ENCODE data around the gene ZBTB7C. TPM values are rescaled to one million over a fixed set of nuclear protein-coding genes. Genes with fewer than 3 reads are reported as not detected.

ZBTB7C gene
- total and polyA plus RNA-seq, 2 of the 4 experiments (the other 2 are of a cell fraction) = not detected

- H3K56ac ChIP-seq (ENCODE audit: extremely low read depth, insufficient read depth, low read length) = no peak overlapping the region
- ATAC-seq (ENCODE audit: low read depth) (no peak), DNase-seq (no peak)
- no peaks in the 10 kb centered on the region for H3K79me1 ChIP-seq (ENCODE audit: low read depth in 1 of 2, low read length in 2 of 2)
- no TSS peak for BruUV-seq (replicated peaks)
- H3K23ac ChIP-seq (ENCODE audit: low read depth, low read length) = no peak overlapping the region
- H2BK20ac ChIP-seq (ENCODE audit: low read depth, low read length) = no peak overlapping the region
- WGBS, 2 experiments (ENCODE audit: extremely low coverage in 2 of 2, insufficient read length in 1 of 2) = no CpG with 5 or more reads among the region's 1 CpG
- H2BK5ac ChIP-seq (ENCODE audit: low read depth, low read length, poor library complexity, severe bottlenecking) = no peak overlapping the region
- no peak overlapping the region for H3K14ac ChIP-seq (replicated peaks; ENCODE audit: low read depth, low read length)
- H4K5ac ChIP-seq (ENCODE audit: low read depth, low read length) = no peak overlapping the region
- no peak overlapping the region for H4K91ac ChIP-seq (ENCODE audit: insufficient read depth, low read depth, low read length)
- H3K4ac ChIP-seq (ENCODE audit: low read depth, low read length) = no peak overlapping the region
- H3K9me1 ChIP-seq (ENCODE audit: insufficient read depth, low read length) = no peaks in the 10 kb centered on the region
- no peak overlapping the region for H3K9ac ChIP-seq (ENCODE audit: low read depth, low read length)
- no peaks in the 10 kb centered on the region for H3K4me1 ChIP-seq (ENCODE audit: control insufficient read depth, insufficient read depth, low read length)
- no peak overlapping the region for H2AK9ac ChIP-seq (replicated peaks; ENCODE audit: low read depth, low read length, poor library complexity)
- no peak overlapping the region for H3K18ac ChIP-seq (ENCODE audit: low read depth, low read length)
- TF ChIP-seq SMC3 (IDR thresholded peaks at IDR 0.05; ENCODE audit: low read depth, low read length) = no peak
- TF ChIP-seq POLR2A (IDR thresholded peaks at IDR 0.05; ENCODE audit: low read depth, low read length) = no peak
- TF ChIP-seq RFX5 (IDR thresholded peaks at IDR 0.05; ENCODE audit: low read depth, low read length) = no peak
- no peak for TF ChIP-seq FOS (IDR thresholded peaks at IDR 0.05; ENCODE audit: low read depth, low read length)
- TF ChIP-seq NFE2L2 (IDR thresholded peaks at IDR 0.05; ENCODE audit: low read depth, low read length) = no peak
- TF ChIP-seq MAFK (IDR thresholded peaks at IDR 0.05; ENCODE audit: low read depth, low read length) = no peak
- TF ChIP-seq, protein P1, sequence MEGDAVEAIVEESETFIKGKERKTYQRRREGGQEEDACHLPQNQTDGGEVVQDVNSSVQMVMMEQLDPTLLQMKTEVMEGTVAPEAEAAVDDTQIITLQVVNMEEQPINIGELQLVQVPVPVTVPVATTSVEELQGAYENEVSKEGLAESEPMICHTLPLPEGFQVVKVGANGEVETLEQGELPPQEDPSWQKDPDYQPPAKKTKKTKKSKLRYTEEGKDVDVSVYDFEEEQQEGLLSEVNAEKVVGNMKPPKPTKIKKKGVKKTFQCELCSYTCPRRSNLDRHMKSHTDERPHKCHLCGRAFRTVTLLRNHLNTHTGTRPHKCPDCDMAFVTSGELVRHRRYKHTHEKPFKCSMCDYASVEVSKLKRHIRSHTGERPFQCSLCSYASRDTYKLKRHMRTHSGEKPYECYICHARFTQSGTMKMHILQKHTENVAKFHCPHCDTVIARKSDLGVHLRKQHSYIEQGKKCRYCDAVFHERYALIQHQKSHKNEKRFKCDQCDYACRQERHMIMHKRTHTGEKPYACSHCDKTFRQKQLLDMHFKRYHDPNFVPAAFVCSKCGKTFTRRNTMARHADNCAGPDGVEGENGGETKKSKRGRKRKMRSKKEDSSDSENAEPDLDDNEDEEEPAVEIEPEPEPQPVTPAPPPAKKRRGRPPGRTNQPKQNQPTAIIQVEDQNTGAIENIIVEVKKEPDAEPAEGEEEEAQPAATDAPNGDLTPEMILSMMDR (conservative IDR thresholded peaks at IDR 0.05; ENCODE audit: low read depth, low read length) = no peak
- no peak for TF ChIP-seq RCOR1 (IDR thresholded peaks at IDR 0.05; ENCODE audit: insufficient replicate concordance, low read length)
- no peak for TF ChIP-seq BHLHE40 (IDR thresholded peaks at IDR 0.05; ENCODE audit: low read depth, low read length)
- TF ChIP-seq CHD1 (IDR thresholded peaks at IDR 0.05; ENCODE audit: low read depth, low read length) = no peak
- no peak for TF ChIP-seq USF2 (IDR thresholded peaks at IDR 0.05; ENCODE audit: low read depth, low read length)
- no peak for TF ChIP-seq MAZ (IDR thresholded peaks at IDR 0.05; ENCODE audit: borderline replicate concordance, low read depth, low read length)
- TF ChIP-seq RAD21 (IDR thresholded peaks at IDR 0.05; ENCODE audit: low read length) = no peak
- TF ChIP-seq CEBPB (IDR thresholded peaks at IDR 0.05; ENCODE audit: low read depth, low read length) = no peak
- TF ChIP-seq ELK1 (IDR thresholded peaks at IDR 0.05; ENCODE audit: borderline replicate concordance, low read depth, low read length) = no peak
- no peak overlapping the region for H4K8ac ChIP-seq (ENCODE audit: low read depth in 2 of 2, low read length in 2 of 2)
- H3K4me3 ChIP-seq (ENCODE audit: insufficient read depth, low read depth, low read length) = no peak overlapping the region
- dilution Hi-C loops (cut with HindIII; ENCODE audit: low sequenced_read_pairs, unreplicated experiment) (no loop called here), intact Hi-C loops (cut with micrococcal nuclease) (no loop called here), in situ Hi-C loops (cut with MboI; ENCODE audit: low sequenced_read_pairs) (no loop called here)
- no peaks in the 10 kb centered on the region for H3K27me3 ChIP-seq (ENCODE audit: control insufficient read depth, insufficient read depth, low read length)
- no peaks in the 10 kb centered on the region for H3K9me3 ChIP-seq (ENCODE audit: control insufficient read depth, insufficient read depth, low read length)
- no peaks in the 10 kb centered on the region for H3K36me3 ChIP-seq (ENCODE audit: control insufficient read depth, insufficient read depth, low read length)
- H2AK5ac ChIP-seq (ENCODE audit: low read depth, low read length) = no peak overlapping the region
- no peak overlapping the region for H2AFZ ChIP-seq (replicated peaks; ENCODE audit: low read length, poor library complexity)
- H2BK120ac ChIP-seq (ENCODE audit: low read depth, low read length) = no peak overlapping the region
- CTCF ChIA-PET = no interaction called here
- no peak overlapping the region for H3K4me2 ChIP-seq (ENCODE audit: low read depth, low read length)
- H2BK15ac ChIP-seq (ENCODE audit: low read depth, low read length) = no peak overlapping the region
- POLR2A ChIA-PET (ENCODE audit: unreplicated experiment) = no interaction called here
- H3K27ac ChIP-seq (ENCODE audit: insufficient read depth, low read length) = no peak overlapping the region
- H4K20me1 ChIP-seq (ENCODE audit: insufficient read depth, low read length) = no peaks in the 10 kb centered on the region
Measured at GRCh38 chr18:48250362-48250907, 158.7 kb downstream of the ZBTB7C start.
